Endothelial cell of umbilical vein (primary cell): ENCODE data around the gene SHISA8.

Experiments
- EZH2 ChIP-seq: IDR thresholded peaks from 2 replicates; pipeline ENCODE4 v1.6.1; 2012; ENCODE audit warnings: borderline replicate concordance, low read depth, mild to moderate bottlenecking, moderate library complexity, low read length, inconsistent platforms; ENCODE audit not compliant: severe bottlenecking
- GATA2 ChIP-seq: IDR thresholded peaks from 2 replicates; pipeline ENCODE4 v1.7.0; 2011; ENCODE audit warnings: low read depth, mild to moderate bottlenecking, moderate library complexity, mixed read lengths, low read length; ENCODE audit not compliant: insufficient read length, insufficient read depth
- POLR2A ChIP-seq: IDR thresholded peaks from 2 replicates; pipeline ENCODE4 v1.6.1; 2012; ENCODE audit warnings: low read depth, mild to moderate bottlenecking, control low read depth, low read length
- TF ChIP-seq, protein P1 (sequence below), 2 donors: IDR thresholded peaks; 1 replicate in 1 of 2; 2 replicates in 1 of 2; pipeline ENCODE4 v1.5.1; 2011; ENCODE audit warnings: low read length in 2 of 2, mild to moderate bottlenecking in 2 of 2, moderate library complexity in 2 of 2, control low read depth in 1 of 2, inconsistent platforms in 1 of 2, low read depth in 1 of 2; ENCODE audit not compliant: insufficient read depth in 1 of 2; ENCODE audit errors: extremely low read depth in 1 of 2

DNA sequence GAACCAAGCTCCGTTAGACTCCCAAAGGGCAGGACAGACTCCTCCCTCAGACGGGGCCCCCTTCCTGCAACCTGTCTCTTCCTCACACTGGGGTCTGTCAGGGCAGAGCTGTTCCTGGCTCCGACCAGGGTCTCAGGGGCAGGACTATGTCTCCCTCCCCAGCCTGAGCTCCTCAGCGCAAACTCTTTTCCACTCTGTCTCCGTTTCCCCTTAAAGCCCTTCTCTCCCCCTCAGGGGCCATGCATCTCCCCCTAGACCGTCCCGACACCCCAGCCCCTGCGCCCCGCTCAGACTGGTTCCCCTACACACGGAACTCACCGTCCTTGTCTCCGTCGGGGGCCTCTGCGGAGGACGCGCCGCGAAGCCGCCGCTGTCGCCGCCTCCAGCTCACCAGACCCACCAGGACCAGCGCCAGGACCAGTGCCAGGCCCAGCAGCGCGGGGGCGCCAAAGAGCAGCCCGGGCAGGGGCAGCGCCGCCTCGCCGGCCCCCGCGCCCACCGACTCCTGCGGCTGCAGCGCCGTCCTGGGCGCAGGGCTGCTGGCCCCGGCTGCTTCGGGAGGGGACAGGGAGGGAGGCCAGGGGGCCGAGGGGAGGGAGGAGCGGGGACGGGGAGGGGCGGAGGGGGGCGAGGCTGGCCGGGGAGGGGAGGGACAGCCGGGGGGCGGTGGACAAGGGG lies 11.0 kb upstream of the SHISA8 start:
- TF ChIP-seq, protein P1, sequence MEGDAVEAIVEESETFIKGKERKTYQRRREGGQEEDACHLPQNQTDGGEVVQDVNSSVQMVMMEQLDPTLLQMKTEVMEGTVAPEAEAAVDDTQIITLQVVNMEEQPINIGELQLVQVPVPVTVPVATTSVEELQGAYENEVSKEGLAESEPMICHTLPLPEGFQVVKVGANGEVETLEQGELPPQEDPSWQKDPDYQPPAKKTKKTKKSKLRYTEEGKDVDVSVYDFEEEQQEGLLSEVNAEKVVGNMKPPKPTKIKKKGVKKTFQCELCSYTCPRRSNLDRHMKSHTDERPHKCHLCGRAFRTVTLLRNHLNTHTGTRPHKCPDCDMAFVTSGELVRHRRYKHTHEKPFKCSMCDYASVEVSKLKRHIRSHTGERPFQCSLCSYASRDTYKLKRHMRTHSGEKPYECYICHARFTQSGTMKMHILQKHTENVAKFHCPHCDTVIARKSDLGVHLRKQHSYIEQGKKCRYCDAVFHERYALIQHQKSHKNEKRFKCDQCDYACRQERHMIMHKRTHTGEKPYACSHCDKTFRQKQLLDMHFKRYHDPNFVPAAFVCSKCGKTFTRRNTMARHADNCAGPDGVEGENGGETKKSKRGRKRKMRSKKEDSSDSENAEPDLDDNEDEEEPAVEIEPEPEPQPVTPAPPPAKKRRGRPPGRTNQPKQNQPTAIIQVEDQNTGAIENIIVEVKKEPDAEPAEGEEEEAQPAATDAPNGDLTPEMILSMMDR (IDR thresholded peaks at IDR 0.05; ENCODE audit: extremely low read depth in 1 of 2, insufficient read depth in 1 of 2, low read depth in 1 of 2, low read length in 2 of 2) = peak; percentile 74 to 78
- TF ChIP-seq POLR2A (no peak), EZH2 (peak; percentile 85), GATA2 (no peak)
